B cell (primary cell): ENCODE measurements around the gene CERS6. TPM values are rescaled to one million over a fixed set of nuclear protein-coding genes. Genes with fewer than 3 reads are reported as not detected.

Experiments
- ATAC-seq: fragments of 200-7000 bp; cut with Tn5 transposase; one replicate; pipeline ENCODE4 v1.10.0; 2021; ENCODE audit warnings: low read depth, mild to moderate bottlenecking, moderate number of reproducible peaks, moderate library complexity
- CTCF ChIA-PET: fragments of 350-600 bp; sonication (Branson Sonifier 250); formaldehyde crosslinking; loops from one replicate; lab custom pipeline; 2021; ENCODE audit warnings: antibody characterized with exemption, inconsistent platforms; lab: Charles Lee
- POLR2A ChIA-PET: fragments of 350-600 bp; sonication (Branson Sonifier 250); formaldehyde crosslinking; loops from one replicate; lab custom pipeline; 2021; ENCODE audit warnings: antibody characterized with exemption; lab: Charles Lee
- DNase-seq: peaks from one replicate; pipeline ENCODE4 v3.0.0; 2013
- H2AFZ ChIP-seq: 2 replicates; pipeline ENCODE4 v1.6.1; 2012; ENCODE audit warnings: mild to moderate bottlenecking, low read depth, low read length; ENCODE audit not compliant: insufficient read depth, poor library complexity, severe bottlenecking
- H3K27ac ChIP-seq, 2 donors: 1 replicate in 1 of 2; 2 replicates in 1 of 2; pipeline ENCODE4 v1.5.1; 2012 to 2013; ENCODE audit warnings: low read length in 2 of 2, mild to moderate bottlenecking in 2 of 2, moderate library complexity in 1 of 2
- H3K27me3 ChIP-seq, 4 experiments: fragments of 200-600 bp in 1 of 4; sonication (generic) in 1 of 4; replicated peaks in 1 of 4; 1 replicate in 2 of 4; 2 replicates in 2 of 4; pipeline versions ENCODE4 v1.6.1 to v1.7.0; 2013 to 2016; ENCODE audit warnings: low read length in 3 of 4, mild to moderate bottlenecking in 2 of 4, mixed read lengths in 1 of 4, moderate library complexity in 1 of 4; ENCODE audit not compliant: insufficient read depth in 4 of 4, control insufficient read depth in 3 of 4; ENCODE audit errors: control extremely low read depth in 1 of 4
- H3K36me3 ChIP-seq, 2 experiments: replicated peaks in 1 of 2; 1 replicate in 1 of 2; 2 replicates in 1 of 2; pipeline versions ENCODE4 v1.6.1 to v1.7.1; 2013; ENCODE audit warnings: low read length in 1 of 2; ENCODE audit not compliant: insufficient read depth in 2 of 2, control insufficient read depth in 1 of 2; ENCODE audit errors: control extremely low read depth in 1 of 2, extremely low read depth in 1 of 2
- H3K4me1 ChIP-seq, 2 donors: fragments of 200-600 bp in 1 of 2; sonication (generic) in 1 of 2; 1 replicate in 1 of 2; 2 replicates in 1 of 2; pipeline versions ENCODE4 v1.5.1 to v1.6.1; 2013 to 2017; ENCODE audit warnings: low read length in 2 of 2; ENCODE audit not compliant: control insufficient read depth in 2 of 2, insufficient read depth in 2 of 2
- H3K4me2 ChIP-seq: replicated peaks from 2 replicates; pipeline ENCODE3; 2012; ENCODE audit warnings: mild to moderate bottlenecking, low read depth, low read length; ENCODE audit not compliant: poor library complexity, severe bottlenecking
- H3K4me3 ChIP-seq, 5 experiments: fragments of 200-600 bp in 1 of 5; sonication (generic) in 1 of 5; 1 replicate in 3 of 5; 2 replicates in 2 of 5; pipeline versions ENCODE4 v1.5.1 to v1.7.0; 2011 to 2016; ENCODE audit warnings: low read length in 4 of 5, mild to moderate bottlenecking in 4 of 5, low read depth in 2 of 5, control low read depth in 1 of 5, moderate library complexity in 1 of 5; ENCODE audit not compliant: insufficient read depth in 1 of 5; ENCODE audit errors: control extremely low read depth in 1 of 5, extremely low read depth in 1 of 5
- H3K79me2 ChIP-seq: fragments of 200-600 bp; sonication (generic); one replicate; pipeline ENCODE4 v1.6.0; 2016; ENCODE audit warnings: low read length; ENCODE audit not compliant: control insufficient read depth, insufficient read depth
- H3K9ac ChIP-seq: fragments of 200-600 bp; sonication (generic); 2 replicates; pipeline ENCODE4 v1.6.1; 2017; ENCODE audit warnings: mild to moderate bottlenecking, low read length, moderate library complexity
- H3K9me3 ChIP-seq, 3 donors: one replicate each; pipeline versions ENCODE4 v1.6.1 to v1.7.1; 2013; ENCODE audit warnings: low read length in 2 of 3; ENCODE audit not compliant: control insufficient read depth in 2 of 3, insufficient read depth in 1 of 3; ENCODE audit errors: control extremely low read depth in 1 of 3
- H4K20me1 ChIP-seq: 2 replicates; pipeline ENCODE4 v1.6.0; 2012; ENCODE audit warnings: mild to moderate bottlenecking, low read length; ENCODE audit not compliant: insufficient read depth, control insufficient read depth, poor library complexity, severe bottlenecking
- H3K27ac Mint-ChIP-seq: one replicate; pipeline ENCODE4 v1.8.0; 2021; ENCODE audit warnings: mixed read lengths
- H3K27me3 Mint-ChIP-seq: one replicate; pipeline ENCODE4 v1.8.0; 2021; ENCODE audit warnings: mixed read lengths
- H3K4me1 Mint-ChIP-seq: one replicate; pipeline ENCODE4 v1.8.0; 2021; ENCODE audit warnings: mixed read lengths
- H3K4me3 Mint-ChIP-seq: one replicate; pipeline ENCODE4 v1.8.0; 2021; ENCODE audit warnings: mixed read lengths
- H3K9me3 Mint-ChIP-seq: one replicate; pipeline ENCODE4 v1.8.0; 2022; ENCODE audit warnings: mixed read lengths; ENCODE audit not compliant: insufficient read depth
- EZH2 ChIP-seq: IDR thresholded peaks from 2 replicates; pipeline ENCODE4 v1.6.1; 2012; ENCODE audit warnings: borderline replicate concordance, low read depth, mild to moderate bottlenecking, moderate library complexity, low read length; ENCODE audit not compliant: insufficient read depth, poor library complexity, severe bottlenecking
- WGBS: methylation state at CpG from one replicate; pipeline ENCODE4 v1.1.5; 2013; ENCODE audit warnings: missing lambda C conversion rate; ENCODE audit not compliant: insufficient coverage; 5-methylcytosine and 5-hydroxymethylcytosine counted together
- intact Hi-C: fragments of 100-400 bp; cut with micrococcal nuclease; formaldehyde crosslinking; loops from one replicate; pipeline ENCODE4 v1.10.0; 2022
- polyA plus RNA-seq: library from polyadenylated mRNA; depleted of rRNA; stranded (reverse); fragments of >200 nt; gene quantifications from 2 replicates; pipeline ENCODE4 v1.2.3, GENCODE V29; 2012
- total RNA-seq, 2 donors: library from RNA; stranded (reverse); fragments of 120-200 nt in 1 of 2; gene quantifications; 1 replicate in 1 of 2; 2 replicates in 1 of 2; pipeline versions ENCODE4 v1.2.3 to v1.2.4, GENCODE V29; 2013 to 2022
- TF ChIP-seq, protein P1 (sequence below): fragments of 200-600 bp; IDR thresholded peaks from one replicate; pipeline ENCODE4 v1.8.0; 2022; ENCODE audit warnings: antibody characterized with exemption, mild to moderate bottlenecking

The CERS6 gene
- total and polyA plus RNA-seq, 2 donors (not counting 1 experiment from before 2014, with no cell fraction given), result 2.2 to 5.5 TPM

DNA sequence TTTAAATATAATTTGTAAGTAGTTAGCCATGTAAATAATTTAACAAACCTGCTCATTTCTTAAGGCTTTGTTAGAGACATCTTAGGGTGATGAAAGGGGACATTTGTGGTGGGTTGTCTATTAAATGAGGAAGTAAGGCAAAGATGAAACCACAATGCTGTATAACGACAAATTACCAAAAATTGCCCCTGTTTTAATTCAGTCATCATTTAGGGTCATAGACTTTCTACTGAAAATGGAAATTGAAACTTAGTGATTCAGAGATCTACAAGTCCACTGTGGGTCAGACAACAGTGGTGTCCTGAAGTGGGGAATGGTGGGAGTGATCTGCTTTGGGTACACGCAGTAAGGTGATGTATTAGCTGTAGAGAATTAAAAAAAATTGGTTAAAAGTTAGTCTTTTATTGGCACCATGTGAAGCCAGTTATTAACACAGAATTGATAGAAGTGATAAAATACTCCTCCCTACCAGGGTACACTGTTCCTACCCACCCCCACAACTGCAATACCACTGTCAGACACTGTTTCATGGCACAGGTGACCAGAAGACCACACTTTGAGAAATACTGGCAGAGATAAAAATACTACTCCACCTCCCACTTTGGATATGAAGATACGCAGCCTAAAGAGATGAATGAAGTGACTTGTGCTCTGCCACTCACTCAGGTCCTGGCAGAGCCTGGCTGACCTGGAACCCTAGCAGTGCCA is 13.4 kb downstream of the CERS6 start:
- Histone ChIP-seq H3K4me3 (no peak overlapping the region), H3K9ac (peak overlapping the region; percentile 29), H4K20me1 (peaks cover 6% of the 10 kb centered on the region), H3K4me2 (peak overlapping the region; percentile 60), H3K27me3 (no peaks in the 10 kb centered on the region), H2AFZ (no peak overlapping the region), H3K9me3 (no peaks in the 10 kb centered on the region), H3K4me1 (peaks cover 35 to 41% of the 10 kb centered on the region in 2 donors), H3K27ac (peak overlapping the region in 1 of 2 donors; percentile 30), H3K79me2 (peaks cover 66% of the 10 kb centered on the region), H3K36me3 (no peaks in the 10 kb centered on the region)
- WGBS, result 80% methylated on average over 1 of the region's 3 CpGs
- POLR2A ChIA-PET, result no interaction called here
- CTCF ChIA-PET, result interaction anchor here (0.5 kb wide), 1 partner anchor 13 kb away, joined by 3 read pairs; no protein-coding TSS in a partner anchor
- peak overlapping the region; percentile 69 for H3K4me3 Mint-ChIP-seq
- intact Hi-C loops, result no loop called here
- no peak for TF ChIP-seq EZH2
- TF ChIP-seq, protein P1, sequence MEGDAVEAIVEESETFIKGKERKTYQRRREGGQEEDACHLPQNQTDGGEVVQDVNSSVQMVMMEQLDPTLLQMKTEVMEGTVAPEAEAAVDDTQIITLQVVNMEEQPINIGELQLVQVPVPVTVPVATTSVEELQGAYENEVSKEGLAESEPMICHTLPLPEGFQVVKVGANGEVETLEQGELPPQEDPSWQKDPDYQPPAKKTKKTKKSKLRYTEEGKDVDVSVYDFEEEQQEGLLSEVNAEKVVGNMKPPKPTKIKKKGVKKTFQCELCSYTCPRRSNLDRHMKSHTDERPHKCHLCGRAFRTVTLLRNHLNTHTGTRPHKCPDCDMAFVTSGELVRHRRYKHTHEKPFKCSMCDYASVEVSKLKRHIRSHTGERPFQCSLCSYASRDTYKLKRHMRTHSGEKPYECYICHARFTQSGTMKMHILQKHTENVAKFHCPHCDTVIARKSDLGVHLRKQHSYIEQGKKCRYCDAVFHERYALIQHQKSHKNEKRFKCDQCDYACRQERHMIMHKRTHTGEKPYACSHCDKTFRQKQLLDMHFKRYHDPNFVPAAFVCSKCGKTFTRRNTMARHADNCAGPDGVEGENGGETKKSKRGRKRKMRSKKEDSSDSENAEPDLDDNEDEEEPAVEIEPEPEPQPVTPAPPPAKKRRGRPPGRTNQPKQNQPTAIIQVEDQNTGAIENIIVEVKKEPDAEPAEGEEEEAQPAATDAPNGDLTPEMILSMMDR, result no peak
- peak; percentile 63 for DNase-seq
- peaks cover 53% of the 10 kb centered on the region for H3K4me1 Mint-ChIP-seq
- peak overlapping the region; percentile 77 for H3K27ac Mint-ChIP-seq
- no peaks in the 10 kb centered on the region for H3K9me3 Mint-ChIP-seq
- ATAC-seq, result peak; percentile 73
- H3K27me3 Mint-ChIP-seq, result no peaks in the 10 kb centered on the region
